CD4-positive, alpha-beta T cell treated with Interleukin-1 beta for 1 hour (primary cell): ENCODE measurements around the gene IBA57.

Source experiments
- DNase-seq, 2 donors: peaks; one replicate each; pipeline ENCODE4 v3.0.0-alpha.2; 2020 to 2022

Gene IBA57

DNA sequence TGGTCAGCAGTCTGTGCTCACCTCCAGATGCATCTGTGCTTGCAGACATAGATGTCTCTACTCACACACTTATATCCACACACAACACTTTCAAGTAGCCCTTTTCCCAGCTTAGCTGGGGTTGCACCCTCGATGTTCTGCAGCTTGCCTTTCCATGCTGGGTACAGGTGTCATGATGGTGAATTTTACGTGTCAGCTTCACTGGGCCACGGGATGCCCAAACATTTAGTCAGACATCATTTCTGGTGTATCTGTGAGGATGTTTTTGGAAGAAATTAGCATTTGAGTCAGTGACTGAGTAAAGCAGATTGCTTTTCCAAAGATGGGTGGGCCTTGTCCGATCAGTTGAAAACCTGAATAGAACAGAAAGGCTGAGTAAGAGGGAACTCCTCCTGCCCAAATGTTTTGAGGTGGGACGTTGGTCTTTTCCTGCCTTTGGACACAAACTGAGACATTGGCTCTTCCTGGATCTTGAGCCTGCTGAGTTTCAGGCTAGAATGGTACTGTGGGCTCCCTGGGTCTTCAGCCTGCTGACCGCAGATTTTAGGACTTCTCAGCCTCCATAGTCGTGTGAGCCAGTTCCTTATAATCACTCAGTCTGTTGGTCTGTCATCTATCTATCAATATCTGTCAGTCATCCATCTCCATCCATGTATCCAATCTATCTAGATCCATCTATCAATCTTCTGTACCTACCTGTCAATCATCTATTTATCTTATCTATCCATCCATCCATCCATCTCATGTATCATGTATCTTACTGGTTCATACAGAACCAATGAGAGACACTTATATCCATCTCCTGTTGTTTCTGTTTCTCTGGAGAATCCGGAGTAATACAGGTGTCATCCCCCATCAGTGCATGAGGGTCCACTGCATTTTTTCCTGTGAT lies 29.6 kb downstream of the IBA57 start:
- DNase-seq = no peak

DNA sequence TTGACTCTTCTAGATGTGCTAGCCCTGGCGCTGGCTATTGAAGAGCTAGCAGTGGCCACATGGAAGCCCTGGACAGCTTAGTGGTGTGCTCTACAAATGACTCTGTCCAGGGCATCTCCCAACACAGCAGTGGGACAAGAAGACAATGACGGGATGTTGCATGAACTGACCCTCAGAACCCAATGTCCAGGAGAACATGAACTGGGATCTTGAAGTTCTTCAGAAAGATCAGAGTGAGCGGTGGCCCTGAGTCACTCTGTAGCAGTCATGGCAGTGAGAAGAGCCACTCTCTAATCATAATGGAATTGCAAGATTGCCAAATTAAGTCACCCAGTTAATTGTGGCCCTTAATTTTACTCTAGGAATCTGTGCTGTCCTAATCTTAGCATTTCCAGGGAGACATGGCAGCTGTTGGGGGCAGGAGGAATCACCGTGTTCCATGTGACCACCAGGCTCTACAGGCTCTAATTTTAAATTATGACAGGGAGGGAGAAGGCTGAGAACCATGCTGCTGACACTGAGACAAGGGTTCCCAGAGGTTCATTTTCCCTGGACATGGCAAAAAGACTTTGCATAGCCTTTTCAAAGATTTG lies 32.0 kb downstream of the IBA57 start:
- DNase-seq = no peak

DNA sequence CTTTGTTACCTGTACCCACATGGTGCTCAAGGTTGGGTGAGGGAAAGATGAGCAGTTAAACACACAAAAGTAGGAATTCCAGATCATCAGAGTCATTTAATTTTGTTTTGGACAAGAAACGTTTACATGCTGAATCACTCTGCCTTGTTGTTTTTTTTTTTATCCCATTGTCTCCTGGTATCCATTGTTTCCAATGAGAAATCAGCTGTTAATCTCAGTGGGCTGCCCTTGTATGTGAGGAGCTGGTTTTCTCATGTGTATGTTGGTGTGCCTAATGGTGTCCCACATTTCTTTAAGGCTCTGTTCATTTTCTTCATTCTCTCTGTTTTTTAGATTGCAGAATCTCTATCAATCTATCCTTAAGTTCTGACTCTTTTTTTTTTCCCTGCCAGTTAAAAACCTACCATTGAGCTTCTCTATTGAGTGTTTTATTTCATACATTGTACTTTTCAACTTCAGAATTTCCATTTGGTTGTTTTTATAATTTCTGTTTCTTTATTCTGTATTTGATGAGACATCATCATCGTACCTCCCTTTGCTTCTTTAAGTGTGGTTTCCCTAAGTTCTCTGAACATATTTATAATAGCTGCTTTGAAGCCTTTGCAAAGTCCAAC lies 33.5 kb downstream of the IBA57 start:
- no peak for DNase-seq

DNA sequence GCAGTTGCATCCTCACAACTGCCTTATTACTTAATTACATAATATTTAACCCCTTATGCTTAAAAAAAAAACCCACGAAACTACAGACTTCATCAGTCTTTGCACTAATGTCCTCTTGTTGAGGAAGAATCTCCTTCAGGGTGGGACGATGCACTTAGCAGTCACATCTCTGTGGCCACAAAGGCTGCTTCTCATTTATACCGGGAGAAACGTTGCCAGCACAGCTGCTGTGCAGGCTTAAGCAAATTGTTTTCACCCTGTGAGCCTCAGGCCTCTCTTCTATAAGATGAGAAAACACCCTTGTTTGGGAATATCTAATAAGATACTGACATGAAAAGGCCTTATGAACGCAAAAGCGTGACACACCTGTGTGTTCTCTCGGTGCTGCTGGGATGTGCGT lies 39.4 kb downstream of the IBA57 start:
- DNase-seq = no peak

DNA sequence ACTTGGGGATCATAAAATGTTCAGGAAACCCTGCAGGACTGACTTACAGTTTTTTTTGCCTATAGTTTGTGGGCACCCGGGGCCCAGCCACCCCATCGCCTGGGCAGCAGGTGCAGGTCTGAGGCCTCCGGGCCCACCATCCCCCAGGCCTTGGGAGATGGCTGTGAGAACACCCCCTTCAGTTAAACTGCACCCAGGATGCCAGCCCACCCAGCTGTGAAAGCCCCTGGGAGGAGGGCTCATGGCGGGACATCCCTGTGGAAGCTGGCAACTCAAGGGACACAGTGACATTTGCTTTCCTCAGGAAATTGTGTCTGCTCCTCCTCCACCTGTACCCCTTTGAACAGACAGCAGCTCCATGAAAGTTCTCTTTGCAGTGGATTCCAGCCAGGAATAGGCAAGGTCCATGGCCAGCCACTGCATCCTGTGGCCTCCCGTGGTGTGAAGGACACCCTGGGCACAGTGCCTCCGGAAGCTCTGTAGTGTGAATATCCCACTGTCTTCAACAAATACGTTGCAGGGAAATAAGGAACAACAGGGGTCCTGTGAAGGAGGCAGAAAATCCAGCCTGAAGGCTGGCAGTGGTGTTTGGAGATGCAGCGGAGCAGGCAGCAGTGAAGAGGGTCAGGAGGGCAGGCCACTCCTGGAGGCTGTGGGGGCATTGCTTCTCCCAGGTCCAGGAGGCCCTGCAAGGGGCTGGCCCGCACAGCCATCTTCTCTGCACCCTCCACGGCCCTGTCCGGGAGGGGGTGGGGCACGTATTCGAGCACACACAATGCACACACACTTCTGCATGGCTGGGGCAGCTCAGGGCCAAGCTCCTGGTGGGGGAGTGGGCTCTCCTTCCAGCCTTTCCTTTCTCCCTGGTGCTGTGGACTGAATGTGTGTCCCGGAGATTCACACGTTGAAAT lies 40.2 kb downstream of the IBA57 start:
- DNase-seq = no peak

DNA sequence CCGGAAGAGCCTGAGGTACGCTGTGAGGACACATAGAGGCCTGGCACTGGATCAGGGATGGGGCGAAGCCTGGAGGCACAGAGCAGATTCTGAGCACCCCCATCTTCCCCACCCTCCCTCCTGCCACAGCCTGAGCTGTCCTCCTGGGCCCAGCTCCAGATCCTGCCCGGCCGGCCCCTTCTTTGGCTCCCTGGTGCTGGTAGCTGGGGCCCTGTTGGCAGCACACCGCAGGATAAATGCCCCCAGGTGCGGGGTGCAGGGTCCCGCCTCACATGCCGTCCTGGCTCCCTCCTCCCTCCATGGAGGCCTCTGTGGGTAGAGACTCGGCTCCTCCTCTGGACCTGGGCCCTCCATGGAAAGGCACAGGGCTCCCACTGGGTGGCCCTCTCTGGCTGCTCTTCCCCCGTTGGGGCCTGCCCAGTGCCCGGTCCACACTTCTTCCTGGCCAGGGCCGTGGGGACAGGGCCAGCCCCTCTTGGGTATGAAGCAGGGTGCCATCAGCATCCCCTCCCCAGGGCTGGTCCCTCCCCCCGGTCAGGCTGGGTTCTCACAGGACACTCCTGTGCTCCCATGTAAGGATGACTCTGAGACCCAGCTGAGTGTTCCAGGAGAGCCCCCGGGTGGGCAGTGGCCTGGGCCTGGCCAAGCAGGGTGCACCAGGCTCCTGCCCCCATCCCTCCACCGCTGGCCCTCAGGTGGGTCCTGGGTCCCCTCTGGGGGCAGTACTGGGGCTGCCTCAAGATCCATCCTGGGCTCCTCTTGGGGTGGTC lies 41.2 kb downstream of the IBA57 start:
- no peak for DNase-seq

DNA sequence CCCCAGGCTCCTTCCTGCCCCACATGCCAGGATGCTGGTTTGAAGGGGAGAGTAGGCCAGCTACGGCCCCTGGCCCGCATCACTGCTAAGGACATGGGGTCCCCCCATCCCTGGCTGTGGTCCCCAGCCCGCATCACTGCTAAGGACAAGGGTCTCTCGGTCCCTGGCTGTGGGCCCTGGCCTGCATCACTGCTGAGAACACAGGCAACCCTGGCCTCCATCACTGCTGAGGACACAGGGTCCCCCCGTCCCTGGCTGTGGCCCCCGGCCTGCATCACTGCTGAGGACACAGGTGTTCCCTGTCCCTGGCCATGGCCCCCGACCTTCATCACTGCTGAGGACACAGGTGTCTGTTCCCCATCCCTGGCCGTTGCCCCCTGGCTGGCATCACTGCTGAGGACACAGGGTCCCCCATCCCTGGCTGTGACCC lies 41.8 kb downstream of the IBA57 start:
- DNase-seq = no peak

DNA sequence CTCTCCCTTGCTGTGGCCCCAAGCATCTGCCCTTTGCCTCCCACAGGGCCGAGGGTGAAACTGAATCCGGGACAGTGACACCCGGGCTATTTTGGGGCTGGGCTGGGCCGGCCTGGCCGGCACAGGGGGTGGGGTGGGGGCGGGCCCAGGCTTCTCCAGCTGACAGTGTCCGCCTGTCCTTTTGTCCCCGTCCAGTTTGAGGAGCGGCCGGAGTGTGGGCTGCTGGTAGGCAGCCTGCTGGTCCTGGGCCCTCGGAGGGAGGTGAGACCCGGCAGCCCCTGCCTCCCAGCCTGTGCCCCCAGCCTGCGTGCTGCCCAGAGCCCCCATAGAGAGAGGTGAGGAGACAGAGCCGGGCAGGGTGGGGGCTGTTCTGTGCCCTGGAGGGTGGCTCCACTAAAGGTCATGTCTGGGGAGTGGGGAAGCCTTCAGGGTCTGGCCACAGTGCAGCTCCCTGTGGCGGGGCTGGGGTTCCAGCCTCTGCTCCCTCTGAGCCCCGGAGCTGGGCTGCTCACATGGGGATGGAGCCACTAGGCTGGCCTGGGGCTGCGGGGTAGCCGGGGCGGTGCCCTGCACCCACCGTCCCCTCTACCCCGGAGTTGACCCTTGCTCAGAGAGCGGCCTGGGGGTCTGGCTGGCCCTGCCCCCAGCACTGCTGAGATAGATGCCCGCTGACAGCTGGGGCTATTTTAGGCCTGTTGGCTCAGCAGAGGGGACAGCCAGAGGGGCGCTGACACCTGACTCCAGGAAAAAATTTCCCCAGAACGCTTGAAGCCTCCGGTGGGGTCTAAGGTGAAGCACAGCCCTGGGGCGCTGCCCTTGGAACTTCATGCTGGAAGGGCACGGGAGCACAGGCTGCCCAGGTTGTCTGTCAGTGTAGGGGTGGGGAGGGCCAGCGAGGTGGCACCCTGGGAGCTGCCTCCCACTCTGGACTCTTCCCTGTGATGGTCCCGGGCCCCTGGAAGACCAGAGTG lies 42.5 kb downstream of the IBA57 start, which contains the start of gene OBSCN:
OBSCN (plus strand) TSS at position 194 of the 971 bp plus-strand sequence. CDS start 3,740 bp downstream, outside the sequence.
- no peak for DNase-seq

DNA sequence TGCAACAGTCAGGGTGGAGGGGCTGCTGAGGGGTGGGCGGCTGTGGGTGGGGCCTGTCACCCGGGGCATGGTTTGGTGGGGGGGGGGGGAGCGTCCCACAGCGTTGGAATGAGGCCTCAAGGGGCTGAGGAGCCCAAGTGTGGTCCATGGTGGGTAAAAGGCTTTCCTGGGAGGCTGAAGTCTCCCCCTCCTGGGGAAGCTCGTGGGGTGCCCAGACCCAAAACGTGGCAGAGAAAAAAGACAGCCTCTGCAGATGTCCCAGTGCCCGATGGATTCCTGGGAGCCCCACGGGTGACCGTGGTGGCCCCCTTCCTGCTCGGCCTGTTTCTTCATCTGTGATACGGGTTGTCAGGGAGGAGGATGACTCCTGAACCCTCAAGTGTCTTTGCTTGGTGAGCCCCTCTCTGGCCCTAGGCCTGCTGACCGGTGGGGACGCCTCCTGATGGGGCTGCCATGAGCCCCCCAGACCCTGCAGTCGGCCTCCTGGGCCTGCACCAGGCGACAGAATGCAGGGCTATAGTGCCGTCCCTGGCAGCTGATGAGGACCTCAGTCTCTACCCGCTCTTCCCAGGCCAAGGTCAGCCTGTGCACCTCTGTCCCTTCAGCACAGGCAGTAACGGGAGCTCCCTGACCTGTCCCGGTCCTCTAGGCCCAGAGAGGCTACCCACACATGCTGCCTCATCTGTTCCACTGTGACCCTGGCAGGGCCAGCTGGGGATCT lies 43.4 kb downstream of the IBA57 start:
- DNase-seq = no peak

DNA sequence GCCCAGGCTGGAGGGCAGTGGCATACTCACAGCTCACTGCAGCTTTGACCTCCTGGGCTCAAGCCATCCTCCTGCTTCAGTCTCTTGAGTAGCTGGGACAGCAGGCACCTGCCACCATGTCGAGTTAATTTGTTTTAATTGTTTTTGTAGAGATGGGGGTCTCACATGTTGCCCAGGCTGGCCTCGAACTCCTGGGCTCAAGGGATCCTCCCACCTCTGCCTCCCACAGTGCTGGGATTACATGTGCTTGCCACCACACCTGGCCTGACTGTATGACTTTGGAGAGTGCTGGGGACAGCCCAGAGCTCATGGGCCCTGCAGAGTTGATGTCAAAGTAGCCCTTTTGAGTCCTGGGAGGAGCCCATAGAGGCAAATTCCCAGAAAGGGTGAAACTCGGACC lies 44.1 kb downstream of the IBA57 start:
- no peak for DNase-seq

DNA sequence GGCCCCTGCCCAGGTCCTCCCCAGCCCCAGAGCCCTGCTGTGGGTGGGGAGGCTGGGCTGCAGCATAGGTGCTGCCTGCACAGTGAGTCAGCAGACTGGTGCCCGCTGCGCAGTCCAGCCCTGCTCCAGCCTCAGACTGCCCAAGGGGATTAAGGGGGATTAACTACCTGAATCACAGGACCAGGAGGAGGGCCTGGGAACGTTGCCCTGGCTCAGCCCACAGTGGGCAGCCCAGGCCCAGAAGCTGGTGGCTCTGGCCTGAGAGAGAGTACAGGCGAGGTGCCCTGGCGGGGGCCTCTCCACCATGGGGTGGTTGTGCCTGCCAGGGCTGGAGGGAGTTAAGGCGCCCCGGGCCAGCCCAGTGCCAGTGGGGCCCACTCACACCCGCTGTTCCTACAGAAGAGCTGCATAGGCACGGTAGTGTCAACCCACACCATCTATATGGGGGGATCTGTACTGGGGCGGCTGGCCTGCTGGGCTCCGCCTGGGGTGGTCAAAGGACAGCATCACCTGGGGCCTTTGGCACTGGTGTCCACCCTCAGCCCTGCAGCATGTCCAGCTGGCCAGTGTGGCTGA lies 44.6 kb downstream of the IBA57 start:
- DNase-seq = no peak

DNA sequence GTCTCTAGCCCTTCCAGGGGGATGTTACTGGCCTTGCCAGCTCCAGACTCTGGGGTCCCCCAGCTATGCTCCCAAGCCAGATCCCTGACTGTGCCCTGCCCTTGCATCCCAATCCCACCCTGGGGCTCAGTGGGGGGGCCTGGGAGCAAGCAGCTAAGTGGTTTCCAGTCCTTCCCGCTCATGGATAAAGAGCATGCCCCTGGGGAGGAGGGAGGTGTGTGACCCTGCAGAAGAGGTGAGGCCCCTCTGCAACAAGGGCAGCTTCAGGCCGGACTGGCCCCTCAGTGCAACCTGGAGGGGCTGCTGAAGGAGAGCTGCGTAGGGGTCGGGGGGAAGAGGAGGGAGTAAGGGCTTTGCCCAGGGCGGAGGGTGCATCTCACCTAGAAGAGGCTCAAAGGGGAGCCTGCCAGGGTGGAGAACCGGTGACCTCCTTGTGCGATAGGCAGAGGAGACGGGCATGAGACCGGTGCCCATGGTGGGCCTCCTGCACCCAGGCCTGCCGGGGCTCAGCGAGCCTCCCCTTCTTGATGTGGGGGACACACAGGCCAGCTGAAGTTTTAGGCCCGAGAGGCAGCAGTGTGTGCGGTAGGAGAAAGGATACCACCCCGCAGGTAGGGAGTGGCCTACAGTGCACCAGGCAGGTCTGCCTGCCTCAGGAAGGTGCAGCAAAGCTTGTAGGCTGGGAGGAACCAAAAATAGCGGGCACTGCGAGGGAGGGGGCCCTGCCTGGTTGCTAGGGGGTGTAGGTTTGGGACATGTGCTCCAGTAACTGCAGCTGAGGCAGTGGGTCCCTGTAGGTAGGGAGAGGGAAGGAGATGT lies 45.3 kb downstream of the IBA57 start:
- no peak for DNase-seq

DNA sequence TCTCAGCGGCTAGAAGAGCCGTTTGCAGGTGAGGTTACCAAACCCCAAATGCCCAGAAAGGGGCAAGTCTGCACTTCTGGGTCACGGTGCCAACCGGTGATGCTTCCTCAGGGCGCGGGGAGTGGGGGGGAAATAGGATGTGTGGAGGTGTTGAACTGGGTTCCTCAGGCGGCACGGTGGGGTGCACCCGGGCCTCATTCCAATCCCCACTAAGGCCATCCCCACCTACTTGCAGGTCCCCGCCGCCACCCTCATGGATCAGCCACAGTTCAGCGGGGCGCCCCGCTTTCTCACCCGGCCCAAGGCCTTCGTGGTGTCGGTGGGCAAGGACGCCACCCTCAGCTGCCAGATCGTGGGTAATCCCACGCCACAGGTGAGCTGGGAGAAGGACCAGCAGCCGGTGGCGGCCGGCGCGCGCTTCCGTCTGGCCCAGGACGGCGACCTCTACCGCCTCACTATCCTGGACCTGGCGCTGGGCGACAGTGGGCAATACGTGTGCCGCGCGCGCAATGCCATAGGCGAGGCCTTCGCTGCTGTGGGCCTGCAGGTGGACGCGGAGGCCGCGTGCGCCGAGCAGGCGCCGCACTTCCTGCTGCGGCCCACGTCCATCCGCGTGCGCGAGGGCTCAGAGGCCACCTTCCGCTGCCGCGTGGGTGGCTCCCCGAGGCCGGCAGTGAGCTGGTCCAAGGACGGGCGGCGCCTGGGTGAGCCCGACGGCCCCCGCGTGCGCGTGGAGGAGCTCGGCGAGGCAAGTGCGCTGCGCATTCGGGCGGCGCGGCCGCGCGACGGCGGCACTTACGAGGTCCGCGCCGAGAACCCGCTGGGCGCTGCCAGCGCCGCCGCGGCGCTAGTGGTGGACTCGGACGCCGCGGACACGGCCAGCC lies 46.2 kb downstream of the IBA57 start:
- DNase-seq = no peak

DNA sequence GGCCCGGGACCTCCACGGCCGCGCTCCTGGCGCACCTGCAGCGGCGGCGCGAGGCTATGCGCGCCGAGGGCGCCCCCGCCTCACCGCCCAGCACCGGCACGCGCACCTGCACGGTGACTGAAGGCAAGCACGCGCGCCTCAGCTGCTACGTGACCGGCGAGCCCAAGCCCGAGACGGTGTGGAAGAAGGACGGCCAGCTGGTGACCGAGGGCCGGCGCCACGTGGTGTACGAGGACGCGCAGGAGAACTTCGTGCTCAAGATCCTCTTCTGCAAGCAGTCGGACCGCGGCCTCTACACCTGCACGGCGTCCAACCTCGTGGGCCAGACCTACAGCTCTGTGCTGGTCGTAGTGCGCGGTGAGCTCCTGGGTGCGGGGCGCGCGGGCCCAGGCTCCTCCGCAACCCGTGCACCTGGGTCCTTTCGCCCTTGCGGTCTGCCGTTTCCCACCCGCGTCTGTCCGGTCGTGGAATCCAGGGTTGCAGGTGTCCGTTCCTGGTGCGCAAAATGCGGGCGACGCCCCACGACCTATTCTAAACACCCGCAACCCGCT lies 46.9 kb downstream of the IBA57 start:
- DNase-seq = no peak

DNA sequence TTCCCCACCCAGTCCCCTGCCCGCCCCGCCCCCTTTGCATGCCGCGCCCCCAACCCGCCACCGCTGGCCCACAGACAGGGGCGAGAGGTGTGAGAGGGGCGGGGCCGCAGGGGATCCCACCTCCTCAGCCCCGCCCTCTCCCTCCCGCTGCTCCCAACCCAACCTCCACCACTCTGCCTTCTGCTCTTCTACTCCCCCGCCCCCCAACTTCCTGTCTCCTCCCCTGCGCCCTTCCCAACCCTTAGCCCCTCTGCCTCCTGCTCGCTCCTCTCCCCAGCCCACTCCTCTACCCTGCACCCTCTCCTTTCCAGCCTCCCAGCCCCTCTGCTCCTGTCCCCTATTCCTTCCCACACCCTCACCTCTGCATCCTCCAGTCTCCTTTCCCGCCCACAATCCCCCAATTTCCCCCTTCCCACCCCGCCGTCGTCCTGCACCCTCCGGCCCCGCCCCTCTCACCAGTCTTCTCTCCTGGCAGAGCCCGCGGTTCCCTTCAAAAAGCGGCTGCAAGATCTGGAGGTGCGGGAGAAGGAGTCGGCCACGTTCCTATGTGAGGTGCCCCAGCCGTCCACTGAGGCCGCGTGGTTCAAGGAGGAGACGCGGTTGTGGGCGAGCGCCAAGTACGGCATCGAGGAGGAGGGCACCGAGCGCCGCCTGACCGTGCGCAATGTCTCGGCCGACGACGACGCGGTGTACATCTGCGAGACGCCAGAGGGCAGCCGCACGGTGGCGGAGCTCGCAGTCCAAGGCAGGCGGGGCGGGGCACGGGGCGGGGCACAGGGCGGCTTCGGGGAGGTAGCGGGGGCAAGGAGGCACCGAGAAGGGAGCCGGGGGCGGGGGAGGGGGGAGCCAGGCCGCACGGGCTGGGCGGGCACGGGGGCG lies 47.6 kb downstream of the IBA57 start:
- DNase-seq = peak; percentile 91 to 92
